Measurements from ENCODE around the gene SMOC2. TPM values are rescaled to one million over a fixed set of nuclear protein-coding genes. Genes with fewer than 3 reads are reported as not detected.

The SMOC2 gene
- total RNA-seq, 4 donors from 2014 or later: 9.0 to 25.7 (median 15.2) TPM

- Histone ChIP-seq H3K27me3 (no peaks in the 10 kb centered on the region), H3K4me1 (peaks cover 0 to 10% of the 10 kb centered on the region in 2 donors), H3K36me3 (no peaks in the 10 kb centered on the region), H3K4me3 (replicated peaks in 1 of 3) (no peak overlapping the region), H3K27ac (no peak overlapping the region), H3K9me3 (no peaks in the 10 kb centered on the region)
- 82 to 84% methylated on average over 12 to 14 of the region's 14 CpGs for WGBS, 2 donors
- DNase-seq: no peak
- intact Hi-C loops (cut with DNase I): no loop called here
- TF ChIP-seq CTCF (IDR thresholded peaks at IDR 0.05): no peak
- no peak for TF ChIP-seq POLR2A (IDR thresholded peaks at IDR 0.05)
Observed at GRCh38 chr6:168500519-168500918, 59.5 kb downstream of the SMOC2 start.

- H3K36me3 ChIP-seq: no peaks in the 10 kb centered on the region
- no peak for TF ChIP-seq CTCF (IDR thresholded peaks at IDR 0.05)
- no peak for TF ChIP-seq POLR2A (IDR thresholded peaks at IDR 0.05)
- H3K9me3 ChIP-seq: no peaks in the 10 kb centered on the region
- H3K27me3 ChIP-seq: no peaks in the 10 kb centered on the region
- DNase-seq: no peak
- intact Hi-C loops (cut with DNase I): no loop called here
- H3K4me1 ChIP-seq: peaks cover 0 to 4% of the 10 kb centered on the region in 2 donors
- WGBS, 2 donors: 79 to 84% methylated on average over 8 of the region's 8 CpGs
- H3K27ac ChIP-seq: no peak overlapping the region
- no peak overlapping the region for H3K4me3 ChIP-seq (replicated peaks in 1 of 3)
Observed at GRCh38 chr6:168501561-168501960, 60.6 kb downstream of the SMOC2 start.

GRCh38 chr6:168504366-168504765 is 63.4 kb downstream of the SMOC2 start:
- Histone ChIP-seq H3K9me3 (no peaks in the 10 kb centered on the region), H3K4me3 (replicated peaks in 1 of 3) (no peak overlapping the region), H3K27ac (no peak overlapping the region), H3K27me3 (no peaks in the 10 kb centered on the region), H3K4me1 (peaks cover 0 to 9% of the 10 kb centered on the region in 2 donors), H3K36me3 (no peaks in the 10 kb centered on the region)
- intact Hi-C loops (cut with DNase I): no loop called here
- no peak for TF ChIP-seq CTCF (IDR thresholded peaks at IDR 0.05)
- TF ChIP-seq POLR2A (IDR thresholded peaks at IDR 0.05): no peak
- no peak for DNase-seq
- 97 to 98% methylated on average over 3 of the region's 3 CpGs for WGBS, 2 donors

GRCh38 chr6:168506460-168506859 is 65.5 kb downstream of the SMOC2 start:
- TF ChIP-seq CTCF (IDR thresholded peaks at IDR 0.05) (no peak), POLR2A (IDR thresholded peaks at IDR 0.05) (no peak)
- Histone ChIP-seq H3K4me3 (replicated peaks in 1 of 3) (no peak overlapping the region), H3K4me1 (peaks cover 0 to 9% of the 10 kb centered on the region in 2 donors), H3K27me3 (no peaks in the 10 kb centered on the region), H3K36me3 (no peaks in the 10 kb centered on the region), H3K9me3 (no peaks in the 10 kb centered on the region), H3K27ac (peak overlapping the region in 1 of 3 donors; percentile 36)
- intact Hi-C loops (cut with DNase I): no loop called here
- DNase-seq: no peak
- 52 to 64% methylated on average over 5 of the region's 5 CpGs for WGBS, 2 donors

- TF ChIP-seq CTCF (IDR thresholded peaks at IDR 0.05): no peak
- TF ChIP-seq POLR2A (IDR thresholded peaks at IDR 0.05): no peak
- DNase-seq: peak; percentile 41 to 52
- Histone ChIP-seq H3K4me1 (peaks cover 0 to 9% of the 10 kb centered on the region in 2 donors), H3K4me3 (replicated peaks in 1 of 3) (no peak overlapping the region), H3K36me3 (no peaks in the 10 kb centered on the region), H3K27ac (peak overlapping the region in 2 of 3 donors; percentile 2 to 36), H3K9me3 (no peaks in the 10 kb centered on the region), H3K27me3 (no peaks in the 10 kb centered on the region)
- WGBS, 2 donors: 35 to 55% methylated on average over 12 of the region's 12 CpGs
- intact Hi-C loops (cut with DNase I): no loop called here
Observed at GRCh38 chr6:168507297-168507696, 66.3 kb downstream of the SMOC2 start.

Data from thyroid gland (tissue), 4 donors.